Spleen (tissue), 11 donors: Measurements from ENCODE around the gene TRIO. TPM values are rescaled to one million over a fixed set of nuclear protein-coding genes. Genes with fewer than 3 reads are reported as not detected.

ENCODE experiments used
- DNase-seq: peaks from one replicate; pipeline ENCODE4 v3.0.0-alpha.2; 2020
- H3K27ac ChIP-seq, 8 donors: fragments of 200-600 bp; sonication (generic) in 7 of 8; 1 replicate in 4 of 8; 2 replicates in 4 of 8; pipeline versions ENCODE4 v1.5.0 to v1.8.0; 2016 to 2021; ENCODE audit warnings: inconsistent platforms in 4 of 8, mild to moderate bottlenecking in 4 of 8, moderate library complexity in 1 of 8
- H3K27me3 ChIP-seq, 7 donors: fragments of 200-600 bp; sonication (generic) in 6 of 7; replicated peaks in 1 of 7; 1 replicate in 4 of 7; 2 replicates in 3 of 7; pipeline versions ENCODE4 v1.5.0 to v1.8.0; 2016 to 2021; ENCODE audit warnings: inconsistent platforms in 3 of 7, mild to moderate bottlenecking in 1 of 7
- H3K36me3 ChIP-seq, 6 donors: fragments of 200-600 bp; sonication (generic) in 5 of 6; 1 replicate in 4 of 6; 2 replicates in 2 of 6; pipeline versions ENCODE4 v1.5.0 to v1.8.0; 2016 to 2021; ENCODE audit warnings: inconsistent platforms in 2 of 6
- H3K4me1 ChIP-seq, 6 donors: fragments of 200-600 bp; sonication (generic) in 5 of 6; 1 replicate in 3 of 6; 2 replicates in 3 of 6; pipeline versions ENCODE4 v1.5.0 to v1.8.0; 2016 to 2021; ENCODE audit warnings: inconsistent platforms in 3 of 6
- H3K4me3 ChIP-seq, 8 donors: fragments of 200-600 bp; sonication (generic) in 7 of 8; 1 replicate in 4 of 8; 2 replicates in 4 of 8; pipeline versions ENCODE4 v1.5.0 to v1.8.0; 2016 to 2021; ENCODE audit warnings: inconsistent platforms in 4 of 8, mild to moderate bottlenecking in 4 of 8, moderate library complexity in 2 of 8
- H3K9me3 ChIP-seq, 8 donors: fragments of 200-600 bp; sonication (generic) in 7 of 8; 1 replicate in 4 of 8; 2 replicates in 4 of 8; pipeline versions ENCODE4 v1.5.0 to v1.8.0; 2016 to 2021; ENCODE audit warnings: inconsistent platforms in 4 of 8
- POLR2A ChIP-seq, 3 donors: fragments of 450-650 bp; IDR thresholded peaks; one replicate each; pipeline ENCODE4 v1.5.1; 2017; ENCODE audit warnings: antibody characterized with exemption in 3 of 3, mild to moderate bottlenecking in 1 of 3
- POLR2AphosphoS5 ChIP-seq, 3 donors: sonication (generic); formaldehyde crosslinking; IDR thresholded peaks; one replicate each; pipeline ENCODE4 v1.5.1; 2017; ENCODE audit warnings: antibody characterized with exemption in 3 of 3
- WGBS, 5 donors: extraction: QIAGEN DNeasy Blood & Tissue Kit in 3 of 5; methylation state at CpG; one replicate each; pipeline versions ENCODE4 v1.1.5 to v1.1.7; 2013 to 2018; 5-methylcytosine and 5-hydroxymethylcytosine counted together
- intact Hi-C: fragments of 100-400 bp; cut with DNase I; formaldehyde crosslinking; loops from one replicate; pipeline ENCODE4 v1.15.0; 2023; ENCODE audit warnings: low total_unique reads
- polyA plus RNA-seq, 3 donors: library from polyadenylated mRNA; stranded (reverse); fragments of 200-250 nt; gene quantifications; one replicate each; pipeline ENCODE4 v1.2.1, GENCODE V29; 2013
- total RNA-seq, 7 donors: library from RNA; depleted of rRNA in 3 of 7; stranded (reverse); fragments of >200 nt in 3 of 7; fragmentation: NEBNext Ultra II Directional in 4 of 7; extraction: Animal tissue kit (Norgen Biotek cat#: 25700) in 4 of 7; gene quantifications; one replicate each; pipeline versions ENCODE4 v1.1.0 to v1.2.1, GENCODE V29; 2016 to 2021
- TF ChIP-seq, protein P1 (sequence below), 11 experiments: fragments of 200-600 bp in 7 of 11; fragments of 450-650 bp in 4 of 11; sonication (generic) in 4 of 11; IDR thresholded peaks in 8 of 11; conservative IDR thresholded peaks in 3 of 11; 1 replicate in 7 of 11; 2 replicates in 4 of 11; pipeline versions ENCODE4 v1.4.0 to v1.8.0; 2016 to 2021; ENCODE audit warnings: antibody characterized with exemption in 11 of 11, inconsistent platforms in 4 of 11, mild to moderate bottlenecking in 1 of 11
- donor health status: healthy with polysubstance abuse.
- donor health status: DM: no; HTN: no; CAD: no; lungs with moderate emphysema.
- donor health status: DM: no; HTN: no; CAD: no.
- donor health status: Bipolar disorder and iron deficiency.
- donor health status: healthy.
- donor health status: DM: no; HTN: no; CAD: no.
- donor health status: DM: yes; HTN: yes; CAD: no.

TRIO gene
- total and polyA plus RNA-seq, 10 donors, result 21.5 to 280 (median 190) TPM

DNA sequence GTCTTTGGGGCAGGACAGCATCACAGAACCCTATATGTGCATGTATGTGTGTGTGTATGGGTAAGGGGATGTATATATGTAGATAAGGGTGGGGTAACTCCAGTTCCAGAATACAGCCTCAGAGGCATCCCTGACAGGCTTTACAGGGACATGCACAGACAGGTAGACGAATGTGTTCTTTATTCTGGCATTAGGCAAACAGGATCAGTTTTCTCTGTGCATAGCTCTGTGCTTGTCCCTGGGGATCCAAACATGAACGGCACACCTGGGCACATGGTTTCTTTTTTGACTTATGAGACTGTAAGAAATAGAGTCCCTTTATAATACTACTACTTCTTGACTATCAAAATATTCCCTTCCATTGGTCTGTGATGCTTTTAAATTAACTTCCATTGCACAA is 120.6 kb downstream of the TRIO start:
- TF ChIP-seq, protein P1, sequence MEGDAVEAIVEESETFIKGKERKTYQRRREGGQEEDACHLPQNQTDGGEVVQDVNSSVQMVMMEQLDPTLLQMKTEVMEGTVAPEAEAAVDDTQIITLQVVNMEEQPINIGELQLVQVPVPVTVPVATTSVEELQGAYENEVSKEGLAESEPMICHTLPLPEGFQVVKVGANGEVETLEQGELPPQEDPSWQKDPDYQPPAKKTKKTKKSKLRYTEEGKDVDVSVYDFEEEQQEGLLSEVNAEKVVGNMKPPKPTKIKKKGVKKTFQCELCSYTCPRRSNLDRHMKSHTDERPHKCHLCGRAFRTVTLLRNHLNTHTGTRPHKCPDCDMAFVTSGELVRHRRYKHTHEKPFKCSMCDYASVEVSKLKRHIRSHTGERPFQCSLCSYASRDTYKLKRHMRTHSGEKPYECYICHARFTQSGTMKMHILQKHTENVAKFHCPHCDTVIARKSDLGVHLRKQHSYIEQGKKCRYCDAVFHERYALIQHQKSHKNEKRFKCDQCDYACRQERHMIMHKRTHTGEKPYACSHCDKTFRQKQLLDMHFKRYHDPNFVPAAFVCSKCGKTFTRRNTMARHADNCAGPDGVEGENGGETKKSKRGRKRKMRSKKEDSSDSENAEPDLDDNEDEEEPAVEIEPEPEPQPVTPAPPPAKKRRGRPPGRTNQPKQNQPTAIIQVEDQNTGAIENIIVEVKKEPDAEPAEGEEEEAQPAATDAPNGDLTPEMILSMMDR (IDR thresholded peaks at IDR 0.05 in 8 of 11, conservative IDR thresholded peaks at IDR 0.05 in 3 of 11), result no peak
- TF ChIP-seq POLR2A (IDR thresholded peaks at IDR 0.05) (no peak), POLR2AphosphoS5 (IDR thresholded peaks at IDR 0.05) (no peak)
- intact Hi-C loops, result loop anchor here (10.0 kb wide), 2 partner anchors 49 to 119 kb away; partner anchors contain the start of gene TRIO
- 53 to 79% (median 72%) methylated on average over 2 of the region's 2 CpGs for WGBS, 5 donors
- Histone ChIP-seq H3K27me3 (no peaks in the 10 kb centered on the region), H3K4me1 (peaks cover 16 to 73% (median 41%) of the 10 kb centered on the region in 6 donors), H3K4me3 (no peak overlapping the region), H3K9me3 (no peaks in the 10 kb centered on the region), H3K36me3 (no peaks in the 10 kb centered on the region), H3K27ac (peak overlapping the region in 1 of 8 donors; percentile 3)
- no peak for DNase-seq

DNA sequence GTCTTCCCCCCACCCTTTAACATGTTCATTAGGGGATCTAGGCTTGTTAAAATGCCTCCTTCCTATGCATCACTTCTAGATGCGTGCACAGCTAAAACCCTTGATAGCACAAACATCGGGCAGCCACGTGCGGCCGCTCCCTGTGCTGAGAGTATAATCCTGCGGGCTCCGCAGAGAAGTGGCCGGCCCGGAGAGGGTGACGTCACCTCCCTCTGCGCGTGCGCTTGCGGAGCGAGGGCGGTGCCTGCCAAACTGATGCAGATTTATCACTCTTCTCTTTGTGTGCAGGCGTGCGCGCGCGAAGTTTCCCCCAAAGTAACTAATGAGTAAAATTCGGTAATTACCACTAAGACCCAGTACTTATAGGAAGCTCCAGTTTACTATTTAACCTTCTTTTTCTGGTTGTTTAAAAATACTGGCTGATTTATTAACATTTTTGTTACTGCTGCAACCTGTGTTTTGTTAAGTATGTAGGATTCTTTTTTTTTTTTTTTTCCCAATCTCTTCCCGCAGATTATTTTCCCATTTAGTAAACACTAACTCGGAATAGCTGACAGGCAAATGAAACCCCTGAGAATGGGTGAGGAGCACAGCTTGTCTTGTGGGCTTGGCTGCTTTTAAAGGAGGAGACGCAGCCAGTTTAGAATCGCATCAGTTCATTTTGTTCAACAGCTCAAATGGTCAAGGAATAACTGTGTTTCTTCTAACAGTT is 121.6 kb downstream of the TRIO start:
- no peaks in the 10 kb centered on the region for H3K27me3 ChIP-seq
- 5 to 8% (median 6%) methylated on average over 26 of the region's 26 CpGs for WGBS, 5 donors
- H3K9me3 ChIP-seq, result no peaks in the 10 kb centered on the region
- H3K4me1 ChIP-seq, result peaks cover 21 to 73% (median 42%) of the 10 kb centered on the region in 6 donors
- H3K4me3 ChIP-seq, result peak overlapping the region in 3 of 8 donors; percentile 15 to 49 (median 20)
- DNase-seq, result peak; percentile 96
- TF ChIP-seq, protein P1 (IDR thresholded peaks at IDR 0.05 in 8 of 11, conservative IDR thresholded peaks at IDR 0.05 in 3 of 11), result no peak
- TF ChIP-seq POLR2AphosphoS5 (IDR thresholded peaks at IDR 0.05), result peak; percentile 64 to 86 (median 85)
- no peaks in the 10 kb centered on the region for H3K36me3 ChIP-seq
- peak overlapping the region in 5 of 8 donors; percentile 24 to 45 (median 26) for H3K27ac ChIP-seq
- intact Hi-C loops, result loop anchor here (5.0 to 10.0 kb wide), 3 partner anchors 50 to 157 kb away; partner anchors contain the start of gene TRIO

DNA sequence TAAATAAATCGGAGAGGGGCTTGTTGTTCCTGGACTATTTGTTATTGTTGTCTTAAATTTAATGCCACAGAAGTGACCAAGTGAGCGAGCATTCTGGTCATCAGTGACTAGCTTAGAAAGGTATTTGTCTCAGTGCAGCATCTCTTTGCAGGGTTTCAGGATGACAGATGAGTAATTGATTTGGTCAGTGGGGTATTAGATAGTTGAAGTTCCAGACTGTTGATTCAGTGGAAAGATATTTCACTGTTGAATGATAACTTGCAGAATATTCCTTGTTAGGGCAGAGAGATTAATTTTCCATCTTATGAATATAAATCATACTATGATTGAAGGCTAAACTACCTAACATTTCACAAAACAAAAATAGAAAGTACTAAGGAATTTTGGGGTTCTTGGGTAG is 122.4 kb downstream of the TRIO start:
- WGBS, 5 donors, result 83 to 93% (median 88%) methylated on average over 2 of the region's 2 CpGs
- TF ChIP-seq POLR2A (IDR thresholded peaks at IDR 0.05) (no peak), POLR2AphosphoS5 (IDR thresholded peaks at IDR 0.05) (no peak)
- TF ChIP-seq, protein P1 (IDR thresholded peaks at IDR 0.05 in 8 of 11, conservative IDR thresholded peaks at IDR 0.05 in 3 of 11), result no peak
- H3K36me3 ChIP-seq, result no peaks in the 10 kb centered on the region
- H3K27ac ChIP-seq, result no peak overlapping the region
- no peaks in the 10 kb centered on the region for H3K9me3 ChIP-seq
- H3K4me1 ChIP-seq, result peaks cover 24 to 80% (median 49%) of the 10 kb centered on the region in 6 donors
- DNase-seq, result no peak
- H3K27me3 ChIP-seq, result no peaks in the 10 kb centered on the region
- H3K4me3 ChIP-seq, result no peak overlapping the region
- intact Hi-C loops, result loop anchor here (5.0 to 10.0 kb wide), 3 partner anchors 51 to 158 kb away; partner anchors contain the start of gene TRIO

- Histone ChIP-seq H3K27ac (no peak overlapping the region), H3K4me3 (no peak overlapping the region), H3K27me3 (no peaks in the 10 kb centered on the region), H3K4me1 (peaks cover 24 to 80% (median 46%) of the 10 kb centered on the region in 6 donors), H3K9me3 (no peaks in the 10 kb centered on the region), H3K36me3 (peaks cover 0 to 4% (median under 1%) of the 10 kb centered on the region in 6 donors)
- DNase-seq, result no peak
- no peak for TF ChIP-seq POLR2A (IDR thresholded peaks at IDR 0.05)
- TF ChIP-seq, protein P1 (IDR thresholded peaks at IDR 0.05 in 8 of 11, conservative IDR thresholded peaks at IDR 0.05 in 3 of 11), result no peak
- TF ChIP-seq POLR2AphosphoS5 (IDR thresholded peaks at IDR 0.05), result no peak
- intact Hi-C loops, result loop anchor here (5.0 to 10.0 kb wide), 3 partner anchors 51 to 159 kb away; partner anchors contain the start of gene TRIO
- WGBS, 5 donors, result 85 to 94% (median 91%) methylated on average over 4 of the region's 4 CpGs
These were observed 123.0 kb downstream of the TRIO start for GRCh38 chr5:14266171-14266570.
